HG03175 (cell line): ENCODE results near the gene BBX.

ENCODE experiments used
- ATAC-seq: cut with Tn5 transposase; IDR thresholded peaks from one replicate; pipeline ENCODE4 v1.9.1; 2021; ENCODE audit warnings: mild to moderate bottlenecking, moderate library complexity; ENCODE audit not compliant: unreplicated experiment

Gene BBX

DNA sequence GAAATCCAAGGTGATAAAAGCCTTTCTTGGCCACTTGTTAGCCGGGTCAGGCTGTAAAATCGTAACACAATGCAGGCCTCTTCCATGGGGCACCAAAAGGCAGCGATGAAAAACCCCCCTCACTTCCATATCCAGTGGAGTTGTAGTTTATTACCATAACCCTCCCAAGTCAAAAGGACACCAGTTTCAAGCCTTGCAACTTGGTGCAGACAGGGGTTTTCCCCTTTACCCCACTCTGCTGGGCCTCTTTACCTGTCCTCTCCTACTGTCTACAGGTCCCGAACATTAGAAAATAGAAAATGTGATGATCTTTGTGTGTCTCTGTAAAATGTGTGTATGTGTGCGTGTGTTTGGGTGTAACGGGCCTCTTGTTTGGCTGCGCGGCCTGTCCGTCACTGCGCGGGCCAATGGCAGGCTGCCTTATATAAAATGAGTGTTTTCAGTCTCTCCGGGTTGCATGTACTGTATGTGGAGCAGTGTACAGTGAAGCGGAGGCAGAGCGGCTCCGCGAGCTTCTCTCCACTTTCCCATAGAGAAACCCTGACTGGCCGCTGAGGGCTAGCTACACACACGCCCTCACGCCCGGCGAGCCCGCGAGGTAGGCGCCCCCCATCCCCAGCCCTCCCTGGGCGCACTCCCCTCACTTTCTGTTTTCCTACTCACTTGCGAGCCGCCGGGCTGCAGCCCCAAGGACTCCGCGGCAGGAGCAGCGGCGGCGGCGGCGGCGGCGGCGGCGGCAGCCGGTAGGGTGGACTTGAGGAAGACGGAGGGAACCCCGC is at the start of gene BBX:
BBX (plus strand) TSS at position 453 of the 779 bp plus-strand sequence. CDS start 187,499 bp downstream, outside the sequence.
- peak; percentile 94 for ATAC-seq

DNA sequence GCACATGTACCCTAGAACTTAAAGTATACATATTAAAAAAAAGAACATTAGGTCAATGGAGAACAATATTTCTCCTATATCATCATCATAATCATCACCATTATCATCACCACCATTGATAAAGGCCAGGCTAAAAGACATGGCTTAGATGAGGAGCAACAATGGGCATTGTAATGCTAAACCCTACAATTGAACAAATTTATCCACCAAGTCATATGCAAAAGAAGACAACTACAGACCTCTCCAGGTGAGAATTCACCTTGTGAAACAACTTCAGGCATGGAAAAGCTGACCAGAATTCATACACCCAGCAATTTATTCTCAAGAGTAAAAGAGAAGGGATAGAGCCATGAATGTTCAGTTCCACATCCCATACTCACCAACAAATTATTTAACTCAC is 46.3 kb upstream of the BBX start:
- ATAC-seq: no peak

DNA sequence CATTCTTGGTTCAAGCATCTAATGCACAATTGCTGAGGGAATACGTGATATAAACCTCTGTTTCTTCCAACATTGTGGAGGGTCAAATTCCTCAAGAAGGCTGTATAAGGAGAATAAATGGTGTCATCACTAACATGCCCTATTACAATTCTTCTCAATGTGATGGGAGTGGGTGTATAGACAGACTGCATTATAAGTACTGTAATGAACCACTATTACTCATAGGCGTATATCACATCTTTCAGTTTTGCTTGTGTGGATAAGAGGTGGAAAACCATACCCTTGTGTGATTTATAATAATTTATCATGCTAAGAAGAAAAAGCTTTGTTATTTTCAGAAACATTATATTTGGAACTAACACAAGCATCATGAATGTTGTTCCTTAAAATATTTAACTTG is 35.3 kb upstream of the BBX start:
- no peak for ATAC-seq

GRCh38 chr3:107488942-107489341 is 33.8 kb upstream of the BBX start:
- ATAC-seq: no peak

DNA sequence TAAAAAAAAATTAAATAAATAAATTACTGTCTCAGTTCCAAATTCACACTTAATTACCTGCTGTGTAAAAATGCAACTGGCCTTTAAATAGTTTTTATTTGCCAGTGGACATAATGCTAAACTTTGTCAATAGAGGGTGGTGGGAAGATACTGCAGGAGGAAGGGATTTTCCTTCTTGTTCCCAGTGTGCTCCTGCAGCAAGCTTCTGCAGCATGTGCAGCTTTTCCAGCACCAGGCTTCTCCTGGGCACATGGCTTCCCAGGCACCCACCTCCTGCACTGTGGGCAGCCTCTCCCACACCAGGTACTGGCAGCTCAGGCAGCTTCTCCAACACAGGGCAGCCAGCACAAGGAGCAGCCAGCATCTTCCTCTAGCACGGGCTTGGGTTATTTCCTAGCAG is 29.6 kb upstream of the BBX start:
- no peak for ATAC-seq

DNA sequence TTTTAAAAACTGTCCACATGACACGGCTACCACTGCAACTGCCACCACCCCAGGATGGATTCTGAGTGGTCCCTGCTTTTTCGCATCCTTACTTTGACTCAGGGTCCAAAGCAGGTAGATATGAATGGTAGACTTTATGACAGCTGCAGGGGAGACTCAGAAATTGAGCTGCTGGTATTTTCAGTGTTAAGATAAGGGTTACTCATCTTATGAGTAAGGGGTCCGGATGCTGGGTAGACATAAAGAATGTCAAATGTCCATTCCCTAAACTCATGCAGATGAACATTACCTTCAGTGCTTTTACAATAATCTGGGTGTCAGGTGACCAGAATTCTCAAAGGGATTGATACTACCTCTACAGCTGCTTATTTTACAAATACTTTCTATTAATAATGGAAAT is 25.9 kb upstream of the BBX start:
- no peak for ATAC-seq

- ATAC-seq: no peak
Observed at GRCh38 chr3:107498646-107499045, 24.1 kb upstream of the BBX start.

DNA sequence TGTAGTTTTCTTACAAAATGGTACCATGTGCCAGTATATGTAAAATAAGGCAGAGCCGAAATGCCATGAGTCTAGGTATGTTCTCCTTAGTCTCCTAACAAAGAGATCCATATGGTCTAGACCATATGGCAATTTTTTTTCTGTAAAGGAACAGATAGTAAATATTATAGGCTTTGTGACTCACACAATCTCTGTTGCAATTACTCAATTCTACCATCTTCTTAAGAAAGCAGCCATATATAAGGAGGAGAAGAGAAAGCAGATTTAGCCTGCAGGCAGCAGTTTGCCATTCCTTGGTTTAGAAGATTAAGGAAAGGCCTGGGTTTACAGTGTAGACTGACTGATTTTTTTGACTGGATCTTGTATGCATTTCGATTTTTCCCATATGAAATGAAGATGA is 16.3 kb upstream of the BBX start:
- ATAC-seq: no peak

GRCh38 chr3:107508331-107508730 is 14.4 kb upstream of the BBX start:
- ATAC-seq: no peak

DNA sequence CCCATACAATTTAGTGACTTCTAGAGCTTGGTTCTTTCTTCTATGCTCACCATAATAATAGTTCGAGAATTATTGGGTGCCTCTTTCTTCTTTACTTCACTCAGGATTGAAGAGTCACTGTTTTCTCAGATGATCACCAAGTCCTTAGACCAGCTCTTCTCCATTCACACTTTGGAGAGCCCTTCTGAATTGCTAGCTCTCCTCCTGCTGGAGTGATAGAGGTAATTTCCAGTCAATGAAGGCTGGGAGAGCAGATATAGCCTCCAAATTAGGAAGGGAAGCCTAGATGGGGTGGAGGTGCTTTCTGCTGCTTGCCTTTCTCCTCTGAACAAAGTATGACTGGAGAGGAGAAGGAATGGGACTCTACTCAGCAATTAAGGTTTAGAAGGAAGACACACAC is 10.7 kb upstream of the BBX start:
- ATAC-seq: no peak

- no peak for ATAC-seq
Observed at GRCh38 chr3:107514453-107514852, 8.3 kb upstream of the BBX start.

GRCh38 chr3:107516475-107516874 is 6.3 kb upstream of the BBX start:
- ATAC-seq: no peak

DNA sequence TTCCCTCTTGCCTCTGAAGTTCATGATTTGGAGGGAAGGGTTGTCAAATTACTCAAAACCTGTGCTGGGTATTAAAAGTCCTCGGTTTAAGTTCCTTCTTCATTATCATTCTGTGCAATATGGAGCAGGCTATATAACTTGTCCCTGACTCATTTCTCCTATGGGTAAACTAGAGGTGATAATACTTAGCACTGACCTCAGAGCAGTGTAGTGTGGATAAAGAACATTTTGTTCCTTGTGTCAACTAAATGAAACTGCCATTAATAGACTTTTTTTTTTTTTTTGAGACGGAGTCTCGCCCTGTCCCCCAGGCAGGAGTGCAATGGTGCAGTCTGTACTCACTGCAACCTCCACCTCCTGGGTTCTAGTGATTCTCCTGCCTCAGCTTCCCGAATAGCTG is 2.2 kb upstream of the BBX start:
- ATAC-seq: no peak

DNA sequence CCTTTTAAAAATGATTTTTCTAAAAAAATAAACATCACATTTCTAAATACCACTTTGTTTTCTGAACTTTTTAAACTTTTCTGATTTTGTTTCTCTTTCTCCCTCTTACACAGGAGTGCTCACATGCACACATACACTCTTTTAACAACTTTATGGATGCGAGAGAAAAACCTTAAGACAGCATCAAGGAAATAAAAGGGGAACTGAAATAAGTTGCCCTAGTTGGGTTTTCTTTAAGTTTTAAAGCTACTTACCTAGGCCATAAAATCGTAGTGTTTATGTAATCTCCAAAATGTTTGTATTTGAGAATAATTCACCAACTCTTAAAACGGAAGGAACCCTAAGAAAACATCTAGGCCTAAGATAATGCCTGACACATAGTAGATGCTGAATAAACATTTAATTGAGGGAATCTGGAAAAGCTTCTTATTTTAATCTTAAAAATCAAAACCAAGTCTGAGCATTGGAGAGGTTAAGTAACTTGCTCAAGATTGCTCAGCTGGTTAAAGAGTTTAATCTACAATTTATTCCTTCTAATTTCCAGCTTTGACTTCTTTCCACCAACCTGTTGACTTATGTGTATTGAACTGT is 1.2 kb upstream of the BBX start:
- no peak for ATAC-seq

DNA sequence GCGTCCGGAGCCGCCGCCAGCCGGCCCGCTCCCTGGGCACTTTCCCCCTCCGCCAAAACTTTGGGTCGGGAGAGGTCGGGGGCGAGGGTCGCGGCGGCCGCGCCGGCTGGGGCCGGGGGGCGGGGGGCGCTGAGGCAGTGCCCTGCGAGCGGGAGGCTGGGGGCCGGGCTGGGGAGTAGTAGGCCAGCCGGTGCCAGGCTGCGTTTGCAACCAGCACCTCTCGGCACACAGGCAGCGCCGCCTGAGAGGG is 452 bp downstream of the BBX start:
- ATAC-seq: peak; percentile 31

GRCh38 chr3:107523539-107524325 is 970 bp downstream of the BBX start:
- peak; percentile 29 for ATAC-seq

GRCh38 chr3:107524326-107524840 is 1.6 kb downstream of the BBX start:
- no peak for ATAC-seq

GRCh38 chr3:107524841-107525643 is 2.3 kb downstream of the BBX start:
- ATAC-seq: peak; percentile 7

GRCh38 chr3:107525644-107526305 is 3.0 kb downstream of the BBX start:
- ATAC-seq: no peak

DNA sequence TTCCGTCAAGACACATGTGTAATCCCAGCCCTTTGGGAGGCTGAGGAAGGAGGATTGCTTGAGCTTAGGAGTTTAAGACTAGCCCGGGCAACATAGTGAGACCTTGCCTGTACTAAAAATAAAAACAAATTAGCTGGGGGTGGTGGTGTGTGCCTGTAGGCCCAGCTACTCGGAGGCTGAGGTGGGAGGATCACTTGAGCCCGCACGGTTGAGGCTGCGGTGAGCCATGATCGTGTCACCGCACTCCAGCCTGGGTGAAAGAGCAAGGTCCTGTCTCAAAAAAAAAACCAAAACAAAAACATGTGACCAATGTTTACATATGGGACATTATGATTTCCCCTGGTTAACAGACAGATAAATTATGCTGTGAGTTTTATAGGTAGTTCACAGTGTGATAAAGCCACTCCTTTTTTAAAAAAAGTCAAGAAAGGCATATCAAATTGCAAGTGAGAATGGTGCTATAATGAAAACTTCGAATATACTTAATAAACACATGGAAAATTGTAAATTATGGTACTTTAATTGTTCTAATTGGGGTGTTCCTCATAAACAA is 9.2 kb downstream of the BBX start:
- ATAC-seq: no peak
